Lower lobe of right lung (tissue), 2 donors: ENCODE measurements around the gene MUC15. TPM values are rescaled to one million over a fixed set of nuclear protein-coding genes. Genes with fewer than 3 reads are reported as not detected.

Experiments
- ATAC-seq, 2 donors: fragments of 200-7000 bp; cut with Tn5 transposase; one replicate each; pipeline ENCODE4 v1.9.1; 2020 to 2022; ENCODE audit warnings: mild to moderate bottlenecking in 2 of 2, moderate library complexity in 2 of 2
- DNase-seq: peaks from one replicate; pipeline ENCODE4 v3.0.0-alpha.2; 2020
- H3K27ac ChIP-seq: fragments of 200-600 bp; one replicate; pipeline ENCODE4 v1.8.0; 2022
- H3K27me3 ChIP-seq: fragments of 200-600 bp; one replicate; pipeline ENCODE4 v1.8.0; 2022; ENCODE audit warnings: low read depth
- H3K36me3 ChIP-seq: fragments of 200-600 bp; one replicate; pipeline ENCODE4 v1.8.0; 2022; ENCODE audit warnings: mild to moderate bottlenecking
- H3K4me1 ChIP-seq: fragments of 200-600 bp; one replicate; pipeline ENCODE4 v1.8.0; 2022
- H3K4me3 ChIP-seq: fragments of 200-600 bp; one replicate; pipeline ENCODE4 v1.8.0; 2022; ENCODE audit warnings: mild to moderate bottlenecking
- H3K9me3 ChIP-seq: fragments of 200-600 bp; one replicate; pipeline ENCODE4 v1.8.0; 2022
- CTCF ChIP-seq: fragments of 200-600 bp; IDR thresholded peaks from one replicate; pipeline ENCODE4 v1.8.0; 2022; ENCODE audit warnings: antibody characterized with exemption, mild to moderate bottlenecking
- intact Hi-C: fragments of 100-400 bp; cut with DNase I; formaldehyde crosslinking; loops from one replicate; pipeline ENCODE4 v1.11.0; 2022
- total RNA-seq: library from RNA; stranded (reverse); fragmentation: NEBNext Ultra II Directional; extraction: Animal tissue kit (Norgen Biotek cat#: 25700); gene quantifications from one replicate; pipeline ENCODE4 v1.2.1, GENCODE V29; 2021
- donor health status: DM: no; HTN: yes; CAD: no; lungs with severe emphysema.

Gene MUC15
- total RNA-seq, 1 donor from 2014 or later, result 22.6 TPM

- no peaks in the 10 kb centered on the region for H3K36me3 ChIP-seq
- no peak overlapping the region for H3K27ac ChIP-seq
- TF ChIP-seq CTCF, result no peak
- H3K4me3 ChIP-seq, result no peak overlapping the region
- no peaks in the 10 kb centered on the region for H3K4me1 ChIP-seq
- DNase-seq (no peak), ATAC-seq (no peak)
- H3K9me3 ChIP-seq, result no peaks in the 10 kb centered on the region
- H3K27me3 ChIP-seq, result no peaks in the 10 kb centered on the region
- intact Hi-C loops, result no loop called here
These were observed 7.1 kb upstream of the MUC15 start for GRCh38 chr11:26578998-26579661.

GRCh38 chr11:26575946-26576345, 3.9 kb upstream of the MUC15 start:
- TF ChIP-seq CTCF, result no peak
- H3K4me1 ChIP-seq, result no peaks in the 10 kb centered on the region
- H3K4me3 ChIP-seq, result no peak overlapping the region
- H3K9me3 ChIP-seq, result no peaks in the 10 kb centered on the region
- intact Hi-C loops, result no loop called here
- H3K27ac ChIP-seq, result no peak overlapping the region
- DNase-seq (no peak), ATAC-seq (peak; percentile 66 to 70)
- no peaks in the 10 kb centered on the region for H3K36me3 ChIP-seq
- no peaks in the 10 kb centered on the region for H3K27me3 ChIP-seq

GRCh38 chr11:26573896-26574295, 1.8 kb upstream of the MUC15 start:
- DNase-seq (no peak), ATAC-seq (no peak)
- H3K9me3 ChIP-seq, result no peaks in the 10 kb centered on the region
- no peak overlapping the region for H3K27ac ChIP-seq
- no peak overlapping the region for H3K4me3 ChIP-seq
- intact Hi-C loops, result no loop called here
- no peaks in the 10 kb centered on the region for H3K4me1 ChIP-seq
- TF ChIP-seq CTCF, result no peak
- H3K27me3 ChIP-seq, result no peaks in the 10 kb centered on the region
- no peaks in the 10 kb centered on the region for H3K36me3 ChIP-seq

- ATAC-seq (peak; percentile 91 to 96), DNase-seq (peak; percentile 51)
- H3K36me3 ChIP-seq, result no peaks in the 10 kb centered on the region
- H3K27ac ChIP-seq, result peak overlapping the region; percentile 75
- intact Hi-C loops, result no loop called here
- no peak for TF ChIP-seq CTCF
- no peaks in the 10 kb centered on the region for H3K9me3 ChIP-seq
- peak overlapping the region; percentile 12 for H3K4me3 ChIP-seq
- no peaks in the 10 kb centered on the region for H3K27me3 ChIP-seq
- H3K4me1 ChIP-seq, result no peaks in the 10 kb centered on the region
These were observed 823 bp upstream of the MUC15 start for GRCh38 chr11:26572770-26573402.

- no peaks in the 10 kb centered on the region for H3K27me3 ChIP-seq
- ATAC-seq, result no peak
- H3K4me1 ChIP-seq, result no peaks in the 10 kb centered on the region
- TF ChIP-seq CTCF, result no peak
- no peaks in the 10 kb centered on the region for H3K9me3 ChIP-seq
- H3K36me3 ChIP-seq, result no peaks in the 10 kb centered on the region
- no peak overlapping the region for H3K27ac ChIP-seq
- no peak for DNase-seq
- intact Hi-C loops, result no loop called here
- H3K4me3 ChIP-seq, result no peak overlapping the region
These were observed 2.4 kb downstream of the MUC15 start for GRCh38 chr11:26569646-26570045.
